ENCODE results near the gene COPRS. TPM values are rescaled to one million over a fixed set of nuclear protein-coding genes. Genes with fewer than 3 reads are reported as not detected.

COPRS gene
- total RNA-seq, 1 experiment from 2014 or later = 52.4 TPM

DNA sequence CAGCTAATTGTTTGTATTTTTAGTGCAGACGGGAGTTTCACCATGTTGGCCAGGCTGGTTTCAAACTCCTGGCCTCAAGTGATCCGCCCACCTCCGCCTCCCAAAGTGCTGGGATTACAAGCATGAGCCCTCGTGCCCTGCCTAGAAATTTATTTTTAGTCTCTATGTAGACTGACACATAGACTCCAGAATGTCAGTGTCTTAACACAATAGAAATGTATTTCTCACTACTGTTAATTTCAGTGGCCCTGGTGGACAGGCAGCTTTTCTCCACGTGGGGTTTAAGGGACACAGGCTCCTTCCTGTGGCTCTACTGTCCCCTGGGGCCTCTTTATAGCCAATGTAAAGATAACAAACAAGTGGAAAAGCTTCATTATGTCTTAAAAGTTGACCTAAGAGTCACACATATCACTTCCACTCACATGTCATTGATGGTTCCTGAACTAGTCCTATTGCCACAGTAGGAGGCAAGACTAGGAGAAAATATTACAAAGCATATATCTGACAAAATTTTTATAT lies 43.8 kb downstream of the COPRS start:
- ChIA-PET RAD21 (ENCODE audit: low non-redundant PET in 1 of 2, low total read pairs in 2 of 2, uncharacterized antibody in 2 of 2, unreplicated experiment in 2 of 2) (no interaction called here), POLR2A (no interaction called here), CTCF (no interaction called here)
- no peaks in the 10 kb centered on the region for H3K9me3 ChIP-seq (ENCODE audit: control insufficient read depth in 1 of 2, insufficient read depth in 1 of 2, low read depth in 1 of 2, low read length in 2 of 2)
- ATAC-seq (no peak), DNase-seq (ENCODE audit: low read depth, low spot score) (no peak)
- no peaks in the 10 kb centered on the region for H3K27me3 ChIP-seq (ENCODE audit: insufficient read depth, low read length)
- no peak overlapping the region for H3K4me3 ChIP-seq (replicated peaks in 1 of 2; ENCODE audit: low read depth in 1 of 2, low read length in 2 of 2)
- no peak overlapping the region for H3K9ac ChIP-seq (ENCODE audit: low read length)
- H2AFZ ChIP-seq (ENCODE audit: low read depth, low read length, poor library complexity, severe bottlenecking) = no peak overlapping the region
- H3K27ac ChIP-seq (ENCODE audit: low read depth, low read length) = no peak overlapping the region
- H3K4me1 ChIP-seq (ENCODE audit: control insufficient read depth in 1 of 2, insufficient read depth in 2 of 2, low read length in 2 of 2) = no peaks in the 10 kb centered on the region
- TF ChIP-seq SRF (IDR thresholded peaks at IDR 0.05; ENCODE audit: low read depth) (no peak), FOSL1 (IDR thresholded peaks at IDR 0.05; ENCODE audit: low read depth) (no peak), EZH2 (IDR thresholded peaks at IDR 0.05) (no peak), SIN3A (IDR thresholded peaks at IDR 0.05; ENCODE audit: low read depth) (no peak), CEBPB (IDR thresholded peaks at IDR 0.05; ENCODE audit: low read depth) (no peak), ELF1 (IDR thresholded peaks at IDR 0.05; ENCODE audit: borderline replicate concordance, low read depth) (no peak), ZNF274 (IDR thresholded peaks at IDR 0.05; ENCODE audit: low read depth, low read length) (no peak), CBX3 (IDR thresholded peaks at IDR 0.05; ENCODE audit: low read depth) (no peak), RAD21 (IDR thresholded peaks at IDR 0.05; ENCODE audit: low read depth) (no peak), POLR2AphosphoS5 (IDR thresholded peaks at IDR 0.05; ENCODE audit: low read depth, low read length) (no peak), YY1 (IDR thresholded peaks at IDR 0.05; ENCODE audit: extremely low read depth, insufficient replicate concordance, low read depth, low read length) (no peak), SP1 (IDR thresholded peaks at IDR 0.05; ENCODE audit: low read depth) (no peak), ZFX (IDR thresholded peaks at IDR 0.05) (no peak)
- TF ChIP-seq, protein P1, sequence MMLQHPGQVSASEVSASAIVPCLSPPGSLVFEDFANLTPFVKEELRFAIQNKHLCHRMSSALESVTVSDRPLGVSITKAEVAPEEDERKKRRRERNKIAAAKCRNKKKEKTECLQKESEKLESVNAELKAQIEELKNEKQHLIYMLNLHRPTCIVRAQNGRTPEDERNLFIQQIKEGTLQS (IDR thresholded peaks at IDR 0.05) = no peak
- TF ChIP-seq, protein P2, sequence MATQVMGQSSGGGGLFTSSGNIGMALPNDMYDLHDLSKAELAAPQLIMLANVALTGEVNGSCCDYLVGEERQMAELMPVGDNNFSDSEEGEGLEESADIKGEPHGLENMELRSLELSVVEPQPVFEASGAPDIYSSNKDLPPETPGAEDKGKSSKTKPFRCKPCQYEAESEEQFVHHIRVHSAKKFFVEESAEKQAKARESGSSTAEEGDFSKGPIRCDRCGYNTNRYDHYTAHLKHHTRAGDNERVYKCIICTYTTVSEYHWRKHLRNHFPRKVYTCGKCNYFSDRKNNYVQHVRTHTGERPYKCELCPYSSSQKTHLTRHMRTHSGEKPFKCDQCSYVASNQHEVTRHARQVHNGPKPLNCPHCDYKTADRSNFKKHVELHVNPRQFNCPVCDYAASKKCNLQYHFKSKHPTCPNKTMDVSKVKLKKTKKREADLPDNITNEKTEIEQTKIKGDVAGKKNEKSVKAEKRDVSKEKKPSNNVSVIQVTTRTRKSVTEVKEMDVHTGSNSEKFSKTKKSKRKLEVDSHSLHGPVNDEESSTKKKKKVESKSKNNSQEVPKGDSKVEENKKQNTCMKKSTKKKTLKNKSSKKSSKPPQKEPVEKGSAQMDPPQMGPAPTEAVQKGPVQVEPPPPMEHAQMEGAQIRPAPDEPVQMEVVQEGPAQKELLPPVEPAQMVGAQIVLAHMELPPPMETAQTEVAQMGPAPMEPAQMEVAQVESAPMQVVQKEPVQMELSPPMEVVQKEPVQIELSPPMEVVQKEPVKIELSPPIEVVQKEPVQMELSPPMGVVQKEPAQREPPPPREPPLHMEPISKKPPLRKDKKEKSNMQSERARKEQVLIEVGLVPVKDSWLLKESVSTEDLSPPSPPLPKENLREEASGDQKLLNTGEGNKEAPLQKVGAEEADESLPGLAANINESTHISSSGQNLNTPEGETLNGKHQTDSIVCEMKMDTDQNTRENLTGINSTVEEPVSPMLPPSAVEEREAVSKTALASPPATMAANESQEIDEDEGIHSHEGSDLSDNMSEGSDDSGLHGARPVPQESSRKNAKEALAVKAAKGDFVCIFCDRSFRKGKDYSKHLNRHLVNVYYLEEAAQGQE (IDR thresholded peaks at IDR 0.05; ENCODE audit: low read depth) = no peak
- TF ChIP-seq, protein P3, sequence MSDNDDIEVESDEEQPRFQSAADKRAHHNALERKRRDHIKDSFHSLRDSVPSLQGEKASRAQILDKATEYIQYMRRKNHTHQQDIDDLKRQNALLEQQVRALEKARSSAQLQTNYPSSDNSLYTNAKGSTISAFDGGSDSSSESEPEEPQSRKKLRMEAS (IDR thresholded peaks at IDR 0.05) = no peak
- H3K9me2 ChIP-seq (ENCODE audit: insufficient read depth) = no peaks in the 10 kb centered on the region
- intact Hi-C loops (cut with micrococcal nuclease) = no loop called here
- no TSS peak for BruUV-seq (replicated peaks)
- no peaks in the 10 kb centered on the region for H3K79me2 ChIP-seq (ENCODE audit: insufficient read depth, low read length)
- H4K20me1 ChIP-seq (ENCODE audit: insufficient read depth) = no peaks in the 10 kb centered on the region
- no peak overlapping the region for H3K4me2 ChIP-seq (ENCODE audit: low read length)
- no peaks in the 10 kb centered on the region for H3K36me3 ChIP-seq (ENCODE audit: control insufficient read depth in 1 of 2, insufficient read depth in 2 of 2, low read length in 2 of 2)
